Measurements from ENCODE around the gene PRSS2. TPM values are rescaled to one million over a fixed set of nuclear protein-coding genes. Genes with fewer than 3 reads are reported as not detected.
"Not testable (repeated sequence)": the region's sequence is repeated elsewhere in the genome, so short reads cannot be mapped to it uniquely, and the experiment has no call there.

PRSS2 gene
- total RNA-seq, 2 donors from 2014 or later, result 105 TPM; not detected in 1

- Histone ChIP-seq H3K4me1 (no peaks in the 10 kb centered on the region), H3K36me3 (no peaks in the 10 kb centered on the region), H3K9me3 (no peaks in the 10 kb centered on the region), H3K9ac (ENCODE audit: low read depth in 2 of 2, low read length in 2 of 2) (no peak overlapping the region), H3K4me3 (no peak overlapping the region), H3K27ac (no peak overlapping the region), H3K27me3 (no peaks in the 10 kb centered on the region)
- no peak for DNase-seq
- intact Hi-C loops (cut with DNase I), result no loop called here
- TF ChIP-seq, protein P1, sequence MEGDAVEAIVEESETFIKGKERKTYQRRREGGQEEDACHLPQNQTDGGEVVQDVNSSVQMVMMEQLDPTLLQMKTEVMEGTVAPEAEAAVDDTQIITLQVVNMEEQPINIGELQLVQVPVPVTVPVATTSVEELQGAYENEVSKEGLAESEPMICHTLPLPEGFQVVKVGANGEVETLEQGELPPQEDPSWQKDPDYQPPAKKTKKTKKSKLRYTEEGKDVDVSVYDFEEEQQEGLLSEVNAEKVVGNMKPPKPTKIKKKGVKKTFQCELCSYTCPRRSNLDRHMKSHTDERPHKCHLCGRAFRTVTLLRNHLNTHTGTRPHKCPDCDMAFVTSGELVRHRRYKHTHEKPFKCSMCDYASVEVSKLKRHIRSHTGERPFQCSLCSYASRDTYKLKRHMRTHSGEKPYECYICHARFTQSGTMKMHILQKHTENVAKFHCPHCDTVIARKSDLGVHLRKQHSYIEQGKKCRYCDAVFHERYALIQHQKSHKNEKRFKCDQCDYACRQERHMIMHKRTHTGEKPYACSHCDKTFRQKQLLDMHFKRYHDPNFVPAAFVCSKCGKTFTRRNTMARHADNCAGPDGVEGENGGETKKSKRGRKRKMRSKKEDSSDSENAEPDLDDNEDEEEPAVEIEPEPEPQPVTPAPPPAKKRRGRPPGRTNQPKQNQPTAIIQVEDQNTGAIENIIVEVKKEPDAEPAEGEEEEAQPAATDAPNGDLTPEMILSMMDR (IDR thresholded peaks at IDR 0.05), result no peak
Observed at GRCh38 chr7:142773230-142773629, 2.5 kb downstream of the PRSS2 start.

DNA sequence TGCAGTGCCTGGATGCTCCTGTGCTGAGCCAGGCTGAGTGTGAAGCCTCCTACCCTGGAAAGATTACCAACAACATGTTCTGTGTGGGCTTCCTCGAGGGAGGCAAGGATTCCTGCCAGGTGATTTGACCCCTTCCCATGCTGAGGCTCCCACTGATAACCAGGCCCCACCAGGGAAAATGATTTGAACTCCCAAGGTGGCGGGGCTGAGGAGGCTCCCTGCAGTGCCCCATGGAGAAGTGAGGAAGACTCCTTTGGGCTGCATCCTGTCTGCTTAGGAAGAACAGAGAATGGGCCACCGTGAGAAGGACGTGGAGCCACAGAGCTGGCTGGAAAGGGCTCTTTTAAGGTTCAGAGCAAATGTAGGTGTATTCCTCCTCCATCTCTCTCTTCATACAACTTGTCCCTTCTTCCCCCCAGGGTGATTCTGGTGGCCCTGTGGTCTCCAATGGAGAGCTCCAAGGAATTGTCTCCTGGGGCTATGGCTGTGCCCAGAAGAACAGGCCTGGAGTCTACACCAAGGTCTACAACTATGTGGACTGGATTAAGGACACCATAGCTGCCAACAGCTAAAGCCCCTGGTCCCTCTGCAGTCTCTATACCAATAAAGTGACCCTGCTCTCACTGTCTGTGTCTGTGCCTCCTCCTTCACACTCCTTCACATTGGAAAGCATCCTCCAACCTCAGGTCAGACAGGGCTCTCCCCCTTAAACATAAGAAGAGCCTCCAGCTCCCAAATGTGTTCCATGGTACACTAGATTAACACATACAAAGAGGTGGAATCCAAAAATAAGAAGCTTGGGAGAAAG, 3.4 kb downstream of the PRSS2 start:
- H3K27ac ChIP-seq, result no peak overlapping the region
- no peaks in the 10 kb centered on the region for H3K4me1 ChIP-seq
- H3K9me3 ChIP-seq, result no peaks in the 10 kb centered on the region
- TF ChIP-seq, protein P1 (IDR thresholded peaks at IDR 0.05), result no peak
- no peak for DNase-seq
- no peaks in the 10 kb centered on the region for H3K27me3 ChIP-seq
- no peaks in the 10 kb centered on the region for H3K36me3 ChIP-seq
- no peak overlapping the region for H3K9ac ChIP-seq (ENCODE audit: low read depth in 2 of 2, low read length in 2 of 2)
- H3K4me3 ChIP-seq, result no peak overlapping the region
- intact Hi-C loops (cut with DNase I), result no loop called here

DNA sequence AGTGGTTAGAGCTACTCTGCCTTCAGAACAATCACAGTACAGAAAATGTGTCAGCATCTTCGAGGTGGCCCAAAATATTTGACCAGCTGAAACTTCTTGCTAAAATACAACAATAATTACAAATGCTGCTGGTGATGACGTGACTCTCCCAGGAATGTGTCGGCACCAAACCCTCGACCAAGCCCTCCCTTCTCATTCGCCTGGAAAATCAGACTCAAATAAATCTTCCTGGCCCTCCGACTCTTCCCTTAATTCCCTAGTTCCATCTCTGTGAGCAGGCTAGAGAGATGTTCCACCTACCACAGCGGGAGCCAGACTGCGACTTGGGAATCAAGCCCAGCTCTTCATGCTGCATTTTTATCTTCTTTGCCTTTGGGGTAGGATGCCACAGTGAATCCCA, 4.1 kb downstream of the PRSS2 start:
- no peak overlapping the region for H3K27ac ChIP-seq
- no peak overlapping the region for H3K4me3 ChIP-seq
- DNase-seq, result no peak
- TF ChIP-seq, protein P1 (IDR thresholded peaks at IDR 0.05), result no peak
- no peaks in the 10 kb centered on the region for H3K27me3 ChIP-seq
- intact Hi-C loops (cut with DNase I), result no loop called here
- no peaks in the 10 kb centered on the region for H3K36me3 ChIP-seq
- no peak overlapping the region for H3K9ac ChIP-seq (ENCODE audit: low read depth in 2 of 2, low read length in 2 of 2)
- H3K9me3 ChIP-seq, result no peaks in the 10 kb centered on the region
- H3K4me1 ChIP-seq, result no peaks in the 10 kb centered on the region

GRCh38 chr7:142775351-142776115, 4.8 kb downstream of the PRSS2 start:
- DNase-seq; H3K9me3 ChIP-seq; H3K27ac ChIP-seq; H3K4me3 ChIP-seq; H3K27me3 ChIP-seq; H3K4me1 ChIP-seq; intact Hi-C loops (cut with DNase I); H3K36me3 ChIP-seq; H3K9ac ChIP-seq (ENCODE audit: low read depth in 2 of 2, low read length in 2 of 2): not testable (repeated sequence)

GRCh38 chr7:142776206-142776844, 5.6 kb downstream of the PRSS2 start:
- H3K9me3 ChIP-seq, result no peaks in the 10 kb centered on the region
- no peak overlapping the region for H3K9ac ChIP-seq (ENCODE audit: low read depth in 2 of 2, low read length in 2 of 2)
- DNase-seq, result no peak
- intact Hi-C loops (cut with DNase I), result no loop called here
- H3K27me3 ChIP-seq, result no peaks in the 10 kb centered on the region
- TF ChIP-seq, protein P1 (IDR thresholded peaks at IDR 0.05), result no peak
- H3K4me3 ChIP-seq, result no peak overlapping the region
- no peak overlapping the region for H3K27ac ChIP-seq
- no peaks in the 10 kb centered on the region for H3K4me1 ChIP-seq
- H3K36me3 ChIP-seq, result no peaks in the 10 kb centered on the region

DNA sequence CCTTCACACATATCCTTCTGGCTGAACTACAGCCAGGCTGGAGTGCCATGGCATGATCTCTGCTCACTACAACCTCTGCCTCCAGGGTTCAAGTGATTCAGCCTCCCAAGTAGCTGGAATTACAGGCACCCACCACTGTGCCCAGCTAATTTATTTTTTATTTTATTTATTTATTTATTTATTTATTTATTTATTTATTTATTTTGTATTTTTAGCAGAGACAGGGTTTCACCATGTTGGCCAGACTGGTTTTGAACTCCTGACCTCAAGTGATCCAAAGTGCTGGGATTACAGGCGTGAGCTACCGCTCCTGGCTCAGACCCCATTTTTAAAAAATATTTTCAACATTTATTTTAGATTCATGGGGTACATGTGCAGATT, 6.1 kb downstream of the PRSS2 start:
- H3K4me1 ChIP-seq; intact Hi-C loops (cut with DNase I); DNase-seq; H3K27ac ChIP-seq; H3K4me3 ChIP-seq; H3K36me3 ChIP-seq; H3K27me3 ChIP-seq; H3K9ac ChIP-seq (ENCODE audit: low read depth in 2 of 2, low read length in 2 of 2); H3K9me3 ChIP-seq: not testable (repeated sequence)

All from colonic mucosa (tissue), 4 donors.